K562 (cell line): ENCODE measurements around the gene SLC8A1. TPM values are rescaled to one million over a fixed set of nuclear protein-coding genes. Genes with fewer than 3 reads are reported as not detected.

Experiments used
- ATAC-seq: fragments of 200-7000 bp; cut with Tn5 transposase; 3 replicates; pipeline ENCODE4 v1.9.1; 2020; ENCODE audit warnings: moderate library complexity
- BruUV-seq: library from RNA; stranded (reverse); fragments of 400-500 nt; replicated peaks from 2 replicates; lab custom pipeline; 2021; lab: Mats Ljungman, UMichigan
- CTCF ChIA-PET: fragments of 300-600 bp; formaldehyde crosslinking; extraction: SDS; loops from one replicate; lab custom pipeline; 2021; ENCODE audit warnings: low intra/inter-chr PET ratio; lab: Yijun Ruan, JAX
- POLR2A ChIA-PET: fragments of 300-600, 350-650 bp; sonication (Branson Sonifier 250); formaldehyde crosslinking; extraction: SDS; loops from one replicate; lab custom pipeline; 2021; ENCODE audit warnings: antibody characterized with exemption, inconsistent platforms; lab: Yijun Ruan, JAX
- DNase-seq, 4 experiments: peaks; one replicate each; pipeline versions ENCODE4 v3.0.0 to v3.0.0-alpha.2; 2011 to 2018; ENCODE audit warnings: low spot score in 3 of 4, mixed read lengths in 3 of 4; ENCODE audit errors: extremely low read depth in 1 of 4
- FAIRE-seq: peaks from 2 replicates; lab custom pipeline; 2011; peaks lifted over from hg19 to GRCh38; lab: Jason Lieb, UNC
- H2AFZ ChIP-seq: 2 replicates; pipeline ENCODE4 v1.6.0; 2011; ENCODE audit warnings: low read depth, low read length, control low read depth, inconsistent platforms
- H3K27ac ChIP-seq: fragments of 200-600 bp; 3 replicates; pipeline ENCODE4 v1.8.0; 2011; ENCODE audit warnings: low read depth, mild to moderate bottlenecking, control low read depth, inconsistent platforms, low read length, moderate library complexity, mixed read lengths; ENCODE audit errors: extremely low read depth
- H3K27me3 ChIP-seq, 2 experiments: fragments of 300-600 bp in 1 of 2; 2 replicates in 1 of 2; 3 replicates in 1 of 2; pipeline versions ENCODE4 v1.6.0 to v1.8.0; 2011; ENCODE audit warnings: inconsistent platforms in 2 of 2, low read length in 2 of 2, mild to moderate bottlenecking in 1 of 2, mixed read lengths in 1 of 2, moderate library complexity in 1 of 2; ENCODE audit not compliant: control insufficient read depth in 2 of 2, insufficient read depth in 2 of 2
- H3K36me3 ChIP-seq: fragments of 300-600 bp; 3 replicates; pipeline ENCODE4 v1.8.0; 2011; ENCODE audit warnings: mild to moderate bottlenecking, low read length, inconsistent platforms; ENCODE audit not compliant: control insufficient read depth, insufficient read depth
- H3K4me1 ChIP-seq, 2 experiments: fragments of 200-600 bp in 1 of 2; replicated peaks in 1 of 2; 2 replicates in 1 of 2; 3 replicates in 1 of 2; pipeline versions ENCODE4 v1.5.1 to v1.8.0; 2011; ENCODE audit warnings: inconsistent platforms in 2 of 2, low read length in 2 of 2, mild to moderate bottlenecking in 1 of 2, mixed read lengths in 1 of 2, moderate library complexity in 1 of 2; ENCODE audit not compliant: control insufficient read depth in 2 of 2, insufficient read depth in 2 of 2
- H3K4me2 ChIP-seq: 2 replicates; pipeline ENCODE4 v1.6.1; 2011; ENCODE audit warnings: low read length, control low read depth, inconsistent platforms, mixed read lengths; ENCODE audit not compliant: insufficient read depth
- H3K4me3 ChIP-seq: fragments of 200-600 bp; sonication (generic), shearing (Covaris generic); 2 replicates; pipeline ENCODE4 v1.5.1; 2016; ENCODE audit warnings: control low read depth, inconsistent platforms
- H3K79me2 ChIP-seq: fragments of 200-600 bp; 3 replicates; pipeline ENCODE4 v1.8.0; 2011; ENCODE audit warnings: low read length, inconsistent platforms; ENCODE audit not compliant: control insufficient read depth, insufficient read depth
- H3K9ac ChIP-seq, 2 experiments: 2 replicates each; pipeline versions ENCODE4 v1.6.0 to v1.6.1; 2011; ENCODE audit warnings: low read depth in 2 of 2, low read length in 2 of 2, control low read depth in 1 of 2, inconsistent platforms in 1 of 2, mild to moderate bottlenecking in 1 of 2, mixed read lengths in 1 of 2; ENCODE audit not compliant: insufficient read depth in 1 of 2
- H3K9me1 ChIP-seq: one replicate; pipeline ENCODE4 v1.6.0; 2011; ENCODE audit warnings: inconsistent platforms, mild to moderate bottlenecking, low read length, moderate library complexity; ENCODE audit not compliant: control insufficient read depth, insufficient read depth
- H3K9me3 ChIP-seq: replicated peaks from 2 replicates; pipeline ENCODE4 v1.5.1; 2011; ENCODE audit warnings: low read depth, low read length, inconsistent platforms; ENCODE audit not compliant: control insufficient read depth, insufficient read depth
- H4K20me1 ChIP-seq: replicated peaks from 2 replicates; pipeline ENCODE4 v1.6.1; 2011; ENCODE audit warnings: low read length, inconsistent platforms, mixed read lengths; ENCODE audit not compliant: control insufficient read depth, insufficient read depth
- ARNT ChIP-seq, 2 experiments: fragments of 450-650 bp; IDR thresholded peaks; 2 replicates each; pipeline ENCODE4 v1.6.1; 2016; ENCODE audit warnings: mild to moderate bottlenecking in 1 of 2
- JUN ChIP-seq, 2 experiments: sonication (generic) in 1 of 2; formaldehyde crosslinking in 1 of 2; IDR thresholded peaks; 2 replicates each; pipeline versions ENCODE4 v1.6.1 to v1.8.0; 2012 to 2022; ENCODE audit warnings: borderline replicate concordance in 2 of 2, mild to moderate bottlenecking in 2 of 2, improper control_type of control experiment in 1 of 2, low read depth in 1 of 2, low read length in 1 of 2, missing genetic modification reagents in 1 of 2
- SPI1 ChIP-seq: IDR thresholded peaks from 2 replicates; pipeline ENCODE4 v1.6.1; 2011; ENCODE audit warnings: low read depth, low read length, control low read depth, borderline replicate concordance
- WGBS: fragments of 100-300 bp; shearing (Covaris generic); methylation state at CpG from one replicate; pipeline ENCODE4 v1.1.6; 2016; ENCODE audit warnings: low coverage, mixed read lengths; ENCODE audit not compliant: insufficient coverage; ENCODE audit errors: missing lambda C conversion rate; 5-methylcytosine and 5-hydroxymethylcytosine counted together
- in situ Hi-C: fragments of 300-500 bp; cut with MboI; formaldehyde crosslinking; loops from 4 replicates; pipeline ENCODE4 v1.15.0; 2018; ENCODE audit warnings: inconsistent platforms, mixed read lengths
- intact Hi-C: fragments of 100-400 bp; cut with micrococcal nuclease; formaldehyde crosslinking; loops from 2 replicates; pipeline ENCODE4 v1.14.2; 2022
- polyA plus RNA-seq, 8 experiments: library from polyadenylated mRNA; depleted of rRNA in 4 of 8; stranded (reverse) in 5 of 8; unstranded in 3 of 8; fragments of >200 nt; fragmentation: Nextera tagmentation in 2 of 8; fragmentation: Illumina TruSeq in 1 of 8; extraction: Ambion mirVana in 2 of 8; extraction: Trizol in 1 of 8; gene quantifications; 2 replicates each; pipeline versions ENCODE4 v1.2.1 to v1.2.3, GENCODE V29; 2011 to 2014; ENCODE audit warnings: inconsistent platforms in 1 of 8, missing spikeins in 1 of 8
- total RNA-seq, 7 experiments: library from RNA; depleted of rRNA in 6 of 7; stranded (reverse); fragments of >200 nt in 6 of 7; fragmentation: Illumina TruSeq in 2 of 7; extraction: Trizol in 2 of 7; gene quantifications; 2 replicates each; pipeline versions ENCODE4 v1.2.1 to v1.2.3, GENCODE V29; 2011 to 2021; ENCODE audit warnings: low replicate concordance in 1 of 7
- TF ChIP-seq, protein P1 (sequence below): fragments of 250-450 bp; sonication (Bioruptor Pico); IDR thresholded peaks from 2 replicates; pipeline ENCODE4 v1.8.0; 2022; ENCODE audit warnings: inconsistent platforms, mild to moderate bottlenecking, moderate library complexity, borderline replicate concordance
- TF ChIP-seq, protein P2 (sequence below), 2 experiments: fragments of 450-650 bp in 1 of 2; sonication (generic) in 1 of 2; formaldehyde crosslinking in 1 of 2; IDR thresholded peaks; 2 replicates each; pipeline versions ENCODE4 v1.7.1 to v1.9.0; 2016 to 2022; ENCODE audit warnings: inconsistent platforms in 1 of 2, mild to moderate bottlenecking in 1 of 2, missing genetic modification reagents in 1 of 2

SLC8A1 gene
- total and polyA plus RNA-seq, 9 of the 15 experiments (the other 6 are each of a cell fraction or from before 2014, with no cell fraction given): not detected

DNA sequence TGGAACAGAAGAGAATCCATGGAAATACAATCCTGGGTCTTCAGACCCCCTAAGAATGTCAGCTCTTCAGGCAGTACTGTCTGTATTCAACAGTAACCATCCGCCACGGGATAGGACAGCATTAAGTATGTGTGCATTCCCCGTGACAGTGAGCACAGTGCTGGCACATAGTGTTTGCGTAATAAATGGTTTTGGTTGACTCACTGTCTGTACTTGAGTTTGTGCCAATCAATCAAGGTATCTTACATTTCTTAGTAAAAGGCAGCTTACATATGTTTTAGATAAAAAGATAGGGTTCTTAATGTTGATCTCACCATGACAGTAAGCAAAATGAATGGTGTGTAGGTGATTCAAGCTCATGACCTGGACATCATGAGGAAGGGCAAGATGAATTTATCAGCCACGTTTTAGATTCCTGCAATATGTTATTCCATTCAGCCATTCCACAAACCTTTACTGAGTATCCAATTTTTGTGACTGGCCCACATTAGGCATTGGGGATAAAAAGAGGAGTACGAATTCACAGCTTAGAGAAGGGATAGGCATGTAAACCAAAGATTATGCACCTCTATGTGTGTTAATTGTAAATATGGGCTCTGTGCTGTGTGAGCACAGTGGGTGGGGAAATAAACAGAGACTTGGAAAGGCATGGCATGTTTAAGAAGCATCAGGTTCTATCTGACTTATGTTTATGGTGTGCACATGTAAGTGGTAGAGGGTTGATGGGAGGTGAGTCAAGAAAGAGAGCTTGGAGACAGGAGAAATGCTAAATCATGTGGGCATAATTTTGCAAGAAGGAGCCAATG, 258.8 kb downstream of the SLC8A1 start:
- in situ Hi-C loops: no loop called here
- POLR2A ChIA-PET: no interaction called here
- TF ChIP-seq SPI1 (no peak), ARNT (IDR thresholded peaks at IDR 0.05) (no peak), JUN (IDR thresholded peaks at IDR 0.05; ENCODE audit: borderline replicate concordance, low read depth, low read length) (no peak), JUN (CRISPR knock-in tag; IDR thresholded peaks at IDR 0.05; ENCODE audit: borderline replicate concordance) (no peak)
- TF ChIP-seq, protein P1, sequence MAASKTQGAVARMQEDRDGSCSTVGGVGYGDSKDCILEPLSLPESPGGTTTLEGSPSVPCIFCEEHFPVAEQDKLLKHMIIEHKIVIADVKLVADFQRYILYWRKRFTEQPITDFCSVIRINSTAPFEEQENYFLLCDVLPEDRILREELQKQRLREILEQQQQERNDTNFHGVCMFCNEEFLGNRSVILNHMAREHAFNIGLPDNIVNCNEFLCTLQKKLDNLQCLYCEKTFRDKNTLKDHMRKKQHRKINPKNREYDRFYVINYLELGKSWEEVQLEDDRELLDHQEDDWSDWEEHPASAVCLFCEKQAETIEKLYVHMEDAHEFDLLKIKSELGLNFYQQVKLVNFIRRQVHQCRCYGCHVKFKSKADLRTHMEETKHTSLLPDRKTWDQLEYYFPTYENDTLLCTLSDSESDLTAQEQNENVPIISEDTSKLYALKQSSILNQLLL: no peak
- TF ChIP-seq, protein P2, sequence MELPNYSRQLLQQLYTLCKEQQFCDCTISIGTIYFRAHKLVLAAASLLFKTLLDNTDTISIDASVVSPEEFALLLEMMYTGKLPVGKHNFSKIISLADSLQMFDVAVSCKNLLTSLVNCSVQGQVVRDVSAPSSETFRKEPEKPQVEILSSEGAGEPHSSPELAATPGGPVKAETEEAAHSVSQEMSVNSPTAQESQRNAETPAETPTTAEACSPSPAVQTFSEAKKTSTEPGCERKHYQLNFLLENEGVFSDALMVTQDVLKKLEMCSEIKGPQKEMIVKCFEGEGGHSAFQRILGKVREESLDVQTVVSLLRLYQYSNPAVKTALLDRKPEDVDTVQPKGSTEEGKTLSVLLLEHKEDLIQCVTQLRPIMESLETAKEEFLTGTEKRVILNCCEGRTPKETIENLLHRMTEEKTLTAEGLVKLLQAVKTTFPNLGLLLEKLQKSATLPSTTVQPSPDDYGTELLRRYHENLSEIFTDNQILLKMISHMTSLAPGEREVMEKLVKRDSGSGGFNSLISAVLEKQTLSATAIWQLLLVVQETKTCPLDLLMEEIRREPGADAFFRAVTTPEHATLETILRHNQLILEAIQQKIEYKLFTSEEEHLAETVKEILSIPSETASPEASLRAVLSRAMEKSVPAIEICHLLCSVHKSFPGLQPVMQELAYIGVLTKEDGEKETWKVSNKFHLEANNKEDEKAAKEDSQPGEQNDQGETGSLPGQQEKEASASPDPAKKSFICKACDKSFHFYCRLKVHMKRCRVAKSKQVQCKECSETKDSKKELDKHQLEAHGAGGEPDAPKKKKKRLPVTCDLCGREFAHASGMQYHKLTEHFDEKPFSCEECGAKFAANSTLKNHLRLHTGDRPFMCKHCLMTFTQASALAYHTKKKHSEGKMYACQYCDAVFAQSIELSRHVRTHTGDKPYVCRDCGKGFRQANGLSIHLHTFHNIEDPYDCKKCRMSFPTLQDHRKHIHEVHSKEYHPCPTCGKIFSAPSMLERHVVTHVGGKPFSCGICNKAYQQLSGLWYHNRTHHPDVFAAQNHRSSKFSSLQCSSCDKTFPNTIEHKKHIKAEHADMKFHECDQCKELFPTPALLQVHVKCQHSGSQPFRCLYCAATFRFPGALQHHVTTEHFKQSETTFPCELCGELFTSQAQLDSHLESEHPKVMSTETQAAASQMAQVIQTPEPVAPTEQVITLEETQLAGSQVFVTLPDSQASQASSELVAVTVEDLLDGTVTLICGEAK (IDR thresholded peaks at IDR 0.05): no peak
- TF ChIP-seq, protein P2 (CRISPR knock-in tag; IDR thresholded peaks at IDR 0.05): no peak

More for the DNA sequence above, 258.8 kb downstream of the SLC8A1 start:
- Histone ChIP-seq H3K4me2 (no peak overlapping the region), H3K27me3 (no peaks in the 10 kb centered on the region), H3K79me2 (no peaks in the 10 kb centered on the region), H3K4me3 (no peak overlapping the region), H3K9me3 (0 out of 2 replicates have a peak, but pooled peaks cover 2% of the 10 kb centered on the region), H4K20me1 (no peaks in the 10 kb centered on the region), H3K4me1 (no peaks in the 10 kb centered on the region), H3K9me1 (no peaks in the 10 kb centered on the region), H2AFZ (no peak overlapping the region), H3K27ac (no peak overlapping the region), H3K9ac (no peak overlapping the region), H3K36me3 (no peaks in the 10 kb centered on the region)
- DNase-seq (no peak), ATAC-seq (no peak), FAIRE-seq (no peak)
- CTCF ChIA-PET: no interaction called here
- BruUV-seq: no TSS peak
- 3% methylated on average over 6 of the region's 6 CpGs for WGBS
- intact Hi-C loops: no loop called here
